Measurements from ENCODE around the gene IFT122.
"Not testable (repeated sequence)": the region's sequence is repeated elsewhere in the genome, so short reads cannot be mapped to it uniquely, and the experiment has no call there.

Gene IFT122

GRCh38 chr3:129490273-129490675 is 50.2 kb downstream of the IFT122 start:
- in situ Hi-C loops (cut with HindIII; ENCODE audit: low pct_unique_long_range_greater_than_20kb, low sequenced_read_pairs), result no loop called here
- TF ChIP-seq JUND (IDR thresholded peaks at IDR 0.05; ENCODE audit: low read depth), result no peak
- peak; percentile 82 to 89 for DNase-seq (ENCODE audit: low read depth in 1 of 2, low spot score in 1 of 2)

DNA sequence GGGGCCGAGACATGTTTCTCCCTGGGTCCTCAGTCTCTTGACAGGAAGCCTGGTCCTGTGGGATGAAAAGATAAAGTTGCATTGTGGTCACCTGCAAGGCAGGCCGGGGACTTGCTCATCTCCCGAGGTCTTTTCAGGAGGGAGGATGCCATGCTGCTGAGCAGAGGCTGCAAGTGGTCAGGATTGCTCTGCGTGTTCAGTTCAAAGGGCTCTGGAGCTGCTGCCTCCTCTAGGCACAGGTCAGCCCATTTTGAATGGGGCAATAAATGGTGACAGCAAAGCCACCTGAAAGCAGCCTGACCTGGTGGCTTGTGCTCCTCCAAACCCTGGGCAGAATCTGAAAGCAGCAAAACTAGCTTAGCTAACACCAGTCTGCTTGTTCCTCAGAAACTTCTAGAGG is 51.1 kb downstream of the IFT122 start:
- DNase-seq (ENCODE audit: low read depth in 1 of 2, low spot score in 1 of 2); in situ Hi-C loops (cut with HindIII; ENCODE audit: low pct_unique_long_range_greater_than_20kb, low sequenced_read_pairs): not testable (repeated sequence)

DNA sequence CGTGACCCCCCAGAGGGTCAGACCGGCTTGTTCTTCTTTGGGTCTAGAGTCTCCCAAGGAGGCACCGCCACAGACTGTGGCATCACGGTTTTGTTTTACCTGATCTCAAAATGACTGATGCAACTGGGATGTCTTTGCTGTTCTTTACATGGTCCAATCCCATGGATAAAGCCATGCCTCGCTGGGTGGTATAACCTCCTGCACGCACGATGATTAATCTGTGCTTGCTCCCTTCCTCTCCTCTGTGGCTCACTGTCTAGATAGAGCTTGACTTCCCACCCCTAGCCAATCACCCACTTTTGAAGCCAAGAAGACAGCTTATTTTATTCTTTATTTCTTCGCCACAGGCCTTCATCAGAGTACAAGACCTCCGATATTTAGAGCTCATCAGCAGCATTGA is 51.8 kb downstream of the IFT122 start:
- TF ChIP-seq JUND (IDR thresholded peaks at IDR 0.05; ENCODE audit: low read depth), result no peak
- no peak for DNase-seq (ENCODE audit: low read depth in 1 of 2, low spot score in 1 of 2)
- in situ Hi-C loops (cut with HindIII; ENCODE audit: low pct_unique_long_range_greater_than_20kb, low sequenced_read_pairs), result no loop called here

DNA sequence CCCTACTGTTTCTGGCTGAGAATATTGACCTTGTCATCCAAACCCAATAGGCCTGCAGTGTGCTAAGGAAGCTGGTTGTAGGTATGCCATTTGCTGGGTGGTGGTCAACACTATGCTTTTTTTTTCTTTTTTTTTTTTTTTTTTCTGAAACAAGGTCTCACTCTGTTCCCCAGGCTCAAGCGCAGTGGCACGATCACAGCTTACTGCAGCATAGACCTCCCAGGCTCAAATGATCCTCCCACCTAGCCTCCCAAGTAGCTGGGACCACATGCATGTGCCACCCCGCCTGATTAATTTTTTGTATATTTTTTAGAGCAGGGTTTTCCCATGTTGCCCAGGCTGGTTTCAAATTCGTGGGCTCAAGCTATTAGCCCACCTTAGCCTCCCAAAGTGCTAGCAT is 52.7 kb downstream of the IFT122 start:
- no peak for DNase-seq (ENCODE audit: low read depth in 1 of 2, low spot score in 1 of 2)
- TF ChIP-seq JUND (IDR thresholded peaks at IDR 0.05; ENCODE audit: low read depth), result no peak
- in situ Hi-C loops (cut with HindIII; ENCODE audit: low pct_unique_long_range_greater_than_20kb, low sequenced_read_pairs), result no loop called here

DNA sequence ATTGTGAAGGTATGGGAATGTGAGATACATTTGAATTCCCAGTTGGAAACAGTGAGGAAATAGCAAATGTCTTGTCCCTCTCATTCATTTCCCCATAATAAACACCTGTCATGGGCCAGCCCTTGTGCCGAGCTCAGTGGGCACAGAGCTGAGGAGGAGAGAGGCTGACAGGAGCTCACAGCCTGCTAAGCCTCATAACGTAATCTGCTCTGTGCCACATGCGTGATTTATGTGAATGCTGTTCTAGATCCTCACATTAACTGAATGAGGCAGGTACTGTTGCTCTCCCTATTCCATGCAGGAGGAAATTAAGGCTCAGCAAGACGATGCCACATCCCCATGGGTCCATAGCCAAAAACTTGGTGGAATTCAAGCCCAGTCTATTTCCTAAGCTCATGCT is 53.2 kb downstream of the IFT122 start:
- in situ Hi-C loops (cut with HindIII; ENCODE audit: low pct_unique_long_range_greater_than_20kb, low sequenced_read_pairs), result no loop called here
- DNase-seq (ENCODE audit: low read depth in 1 of 2, low spot score in 1 of 2), result no peak
- TF ChIP-seq JUND (IDR thresholded peaks at IDR 0.05; ENCODE audit: low read depth), result no peak

GRCh38 chr3:129494499-129494898 is 54.5 kb downstream of the IFT122 start:
- DNase-seq (ENCODE audit: low read depth in 1 of 2, low spot score in 1 of 2); in situ Hi-C loops (cut with HindIII; ENCODE audit: low pct_unique_long_range_greater_than_20kb, low sequenced_read_pairs): not testable (repeated sequence)

DNA sequence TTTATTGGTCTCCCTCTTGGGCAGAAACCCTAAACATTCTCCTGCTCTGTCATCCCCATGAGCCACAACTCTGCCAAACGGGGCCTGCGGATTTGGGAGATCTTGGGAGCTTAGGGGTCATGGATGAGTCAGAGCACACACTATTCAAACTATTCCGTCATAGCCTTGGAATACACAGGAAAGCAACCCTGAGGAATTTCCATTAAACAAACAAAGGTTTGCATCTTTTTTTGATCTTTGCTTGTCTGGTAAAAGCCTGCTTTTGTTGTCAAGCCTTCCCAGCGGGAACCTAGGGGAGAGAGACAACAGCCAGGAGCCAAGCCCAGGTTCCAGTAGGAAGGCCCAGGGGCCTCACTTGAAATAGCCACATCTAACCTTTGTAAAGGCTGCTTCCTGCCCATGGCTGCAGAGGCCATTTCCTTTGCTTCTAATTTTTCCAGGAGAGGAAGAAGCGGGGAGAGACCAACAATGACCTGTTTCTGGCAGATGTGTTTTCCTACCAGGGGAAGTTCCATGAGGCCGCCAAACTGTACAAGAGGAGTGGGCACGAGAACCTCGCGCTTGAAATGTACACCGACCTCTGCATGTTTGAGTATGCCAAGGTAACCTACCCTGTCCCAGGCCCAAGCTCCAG is 55.1 kb downstream of the IFT122 start:
- DNase-seq (ENCODE audit: low read depth in 1 of 2, low spot score in 1 of 2); in situ Hi-C loops (cut with HindIII; ENCODE audit: low pct_unique_long_range_greater_than_20kb, low sequenced_read_pairs): not testable (repeated sequence)

- DNase-seq (ENCODE audit: low read depth in 1 of 2, low spot score in 1 of 2); in situ Hi-C loops (cut with HindIII; ENCODE audit: low pct_unique_long_range_greater_than_20kb, low sequenced_read_pairs): not testable (repeated sequence)
Observed at GRCh38 chr3:129497876-129498275, 57.9 kb downstream of the IFT122 start.

GRCh38 chr3:129498603-129499488 is 58.8 kb downstream of the IFT122 start:
- DNase-seq (ENCODE audit: low read depth in 1 of 2, low spot score in 1 of 2); in situ Hi-C loops (cut with HindIII; ENCODE audit: low pct_unique_long_range_greater_than_20kb, low sequenced_read_pairs): not testable (repeated sequence)

DNA sequence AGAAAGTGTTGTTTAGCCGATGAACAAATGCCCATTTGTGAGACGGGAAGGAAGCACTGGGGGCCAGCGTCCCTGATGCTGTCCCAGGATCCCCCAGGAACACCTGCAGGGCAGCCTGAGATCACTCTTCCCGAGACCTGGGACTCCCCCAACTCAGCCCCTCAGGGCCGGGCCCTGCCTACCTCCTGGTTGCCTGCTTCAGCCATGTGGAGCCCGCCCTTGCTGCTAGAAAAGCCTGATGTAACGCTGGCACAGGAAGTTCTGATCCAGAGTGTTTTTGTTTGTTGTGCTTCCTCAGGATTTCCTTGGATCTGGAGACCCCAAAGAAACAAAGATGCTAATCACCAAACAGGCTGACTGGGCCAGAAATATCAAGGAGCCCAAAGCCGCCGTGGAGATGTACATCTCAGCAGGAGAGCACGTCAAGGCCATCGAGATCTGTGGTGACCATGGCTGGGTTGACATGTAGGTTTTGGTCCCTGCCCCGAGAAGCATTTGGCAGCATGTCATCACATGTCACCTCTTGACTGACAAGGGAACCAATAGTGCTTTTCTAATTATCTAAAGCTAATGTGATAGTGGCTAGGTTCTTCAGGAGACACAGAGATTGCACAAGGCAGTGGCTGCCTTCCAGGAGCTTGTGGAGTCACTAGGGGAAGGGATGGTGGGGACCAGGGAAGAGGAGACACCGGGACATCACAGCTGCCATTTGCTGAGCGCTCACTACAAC is 59.7 kb downstream of the IFT122 start:
- DNase-seq (ENCODE audit: low read depth in 1 of 2, low spot score in 1 of 2); in situ Hi-C loops (cut with HindIII; ENCODE audit: low pct_unique_long_range_greater_than_20kb, low sequenced_read_pairs): not testable (repeated sequence)

GRCh38 chr3:129500334-129500658 is 60.3 kb downstream of the IFT122 start:
- no peak for TF ChIP-seq JUND (IDR thresholded peaks at IDR 0.05; ENCODE audit: low read depth)
- in situ Hi-C loops (cut with HindIII; ENCODE audit: low pct_unique_long_range_greater_than_20kb, low sequenced_read_pairs), result no loop called here
- DNase-seq (ENCODE audit: low read depth in 1 of 2, low spot score in 1 of 2), result no peak

DNA sequence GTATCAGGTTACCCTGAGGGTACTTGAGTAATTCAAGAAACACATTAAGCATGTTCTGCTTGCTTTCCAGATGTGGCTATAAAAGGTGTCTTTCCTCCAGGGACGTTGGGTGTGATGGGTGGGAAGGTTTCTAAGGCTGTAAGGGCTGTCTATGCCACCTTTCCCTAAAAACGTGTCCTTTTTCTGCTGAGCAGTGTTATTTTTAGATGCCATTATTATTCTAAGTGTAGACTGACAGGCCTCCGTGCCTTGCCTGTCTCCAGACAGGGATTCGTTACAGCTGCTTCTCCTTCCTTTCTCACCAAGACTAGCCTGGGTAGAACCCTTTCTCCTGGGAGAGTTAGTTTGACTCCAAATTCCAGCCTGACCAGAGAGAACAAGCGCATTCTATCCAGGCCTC is 61.6 kb downstream of the IFT122 start:
- DNase-seq (ENCODE audit: low read depth in 1 of 2, low spot score in 1 of 2), result no peak
- TF ChIP-seq JUND (IDR thresholded peaks at IDR 0.05; ENCODE audit: low read depth), result no peak
- in situ Hi-C loops (cut with HindIII; ENCODE audit: low pct_unique_long_range_greater_than_20kb, low sequenced_read_pairs), result no loop called here

- no peak for TF ChIP-seq JUND (IDR thresholded peaks at IDR 0.05; ENCODE audit: low read depth)
- in situ Hi-C loops (cut with HindIII; ENCODE audit: low pct_unique_long_range_greater_than_20kb, low sequenced_read_pairs), result no loop called here
Observed at GRCh38 chr3:129502641-129503408, 62.8 kb downstream of the IFT122 start.

More at GRCh38 chr3:129502641-129503408, 62.8 kb downstream of the IFT122 start:
- no peak for DNase-seq (ENCODE audit: low read depth in 1 of 2, low spot score in 1 of 2)

Data from T47D (cell line).